Stimulated activated CD8-positive, alpha-beta memory T cell treated with anti-CD3 and anti-CD28 coated beads, Interleukin-7, amount 100 ng/mL, for 48 hours (primary cell): Measurements from ENCODE around the gene HES1.

Source experiments
- DNase-seq, 2 donors: peaks; one replicate each; pipeline ENCODE4 v3.0.0-alpha.2; 2020; ENCODE audit warnings: low read depth in 1 of 2; ENCODE audit errors: extremely low read depth in 1 of 2

HES1 gene

GRCh38 chr3:194165271-194166018, 29.5 kb downstream of the HES1 start:
- no peak for DNase-seq

GRCh38 chr3:194166682-194167479, 30.9 kb downstream of the HES1 start:
- DNase-seq = no peak

GRCh38 chr3:194167480-194168282, 31.7 kb downstream of the HES1 start:
- no peak for DNase-seq

GRCh38 chr3:194168994-194169393, 33.0 kb downstream of the HES1 start:
- no peak for DNase-seq

- no peak for DNase-seq
Observed at GRCh38 chr3:194169595-194169994, 33.6 kb downstream of the HES1 start.

- DNase-seq = no peak
Observed at GRCh38 chr3:194170793-194171192, 34.8 kb downstream of the HES1 start.

- no peak for DNase-seq
Observed at GRCh38 chr3:194174406-194174805, 38.5 kb downstream of the HES1 start.

- no peak for DNase-seq
Observed at GRCh38 chr3:194174980-194175379, 39.0 kb downstream of the HES1 start.

- DNase-seq = no peak
Observed at GRCh38 chr3:194176274-194176991, 40.5 kb downstream of the HES1 start.

- no peak for DNase-seq
Observed at GRCh38 chr3:194177141-194177540, 41.2 kb downstream of the HES1 start.

- DNase-seq = no peak
Observed at GRCh38 chr3:194178128-194178527, 42.2 kb downstream of the HES1 start.

- DNase-seq = no peak
Observed at GRCh38 chr3:194178669-194179068, 42.7 kb downstream of the HES1 start.

- DNase-seq = no peak
Observed at GRCh38 chr3:194180570-194180969, 44.6 kb downstream of the HES1 start.

GRCh38 chr3:194181612-194182529, 45.9 kb downstream of the HES1 start:
- DNase-seq = no peak

- no peak for DNase-seq
Observed at GRCh38 chr3:194183271-194183670, 47.3 kb downstream of the HES1 start.

GRCh38 chr3:194184265-194184751, 48.4 kb downstream of the HES1 start:
- no peak for DNase-seq

GRCh38 chr3:194184801-194185200, 48.9 kb downstream of the HES1 start:
- DNase-seq = no peak

- no peak for DNase-seq
Observed at GRCh38 chr3:194185221-194185620, 49.3 kb downstream of the HES1 start.

GRCh38 chr3:194187233-194187944, 51.4 kb downstream of the HES1 start:
- no peak for DNase-seq
